Neural cell (in vitro differentiated cells): ENCODE results near the gene RAB1A. TPM values are rescaled to one million over a fixed set of nuclear protein-coding genes. Genes with fewer than 3 reads are reported as not detected.
"Not testable (repeated sequence)": the region's sequence is repeated elsewhere in the genome, so short reads cannot be mapped to it uniquely, and the experiment has no call there.

Source experiments
- H2AFZ ChIP-seq: fragments of 200-600, 300-800 bp; sonication (generic), shearing (Covaris generic); 2 replicates; pipeline ENCODE4 v1.6.0; 2014; ENCODE audit warnings: low read depth, mild to moderate bottlenecking, antibody characterized with exemption, low read length, moderate library complexity
- H3F3A ChIP-seq: fragments of 200-600 bp; shearing (Covaris generic); 2 replicates; pipeline ENCODE4 v1.6.1; 2016; ENCODE audit warnings: mild to moderate bottlenecking, moderate library complexity, mixed read lengths, antibody characterized with exemption, low read length; ENCODE audit not compliant: insufficient read depth, poor library complexity, severe bottlenecking
- H3K27ac ChIP-seq: fragments of 200-600, 300-800 bp; sonication (generic), shearing (Covaris generic); 2 replicates; pipeline ENCODE4 v1.5.1; 2014; ENCODE audit warnings: mild to moderate bottlenecking, low read length, moderate library complexity
- H3K27me3 ChIP-seq: fragments of 300-800, 200-600 bp; sonication (generic), shearing (Covaris generic); 2 replicates; pipeline ENCODE4 v1.6.0; 2014; ENCODE audit warnings: mild to moderate bottlenecking, low read depth, low read length, moderate library complexity; ENCODE audit not compliant: insufficient read depth
- H3K36me3 ChIP-seq: fragments of 300-800, 200-600 bp; sonication (generic), shearing (Covaris generic); 2 replicates; pipeline ENCODE4 v1.5.1; 2014; ENCODE audit warnings: mild to moderate bottlenecking, antibody characterized with exemption, low read length, moderate library complexity; ENCODE audit not compliant: insufficient read depth
- H3K4me2 ChIP-seq: fragments of 300-800, 200-600 bp; sonication (generic), shearing (Covaris generic); 2 replicates; pipeline ENCODE4 v1.6.0; 2014; ENCODE audit warnings: mild to moderate bottlenecking, low read length
- H3K4me3 ChIP-seq: fragments of 300-800, 200-600 bp; sonication (generic), shearing (Covaris generic); 2 replicates; pipeline ENCODE4 v1.5.1; 2014; ENCODE audit warnings: mild to moderate bottlenecking, low read length, moderate library complexity
- H3K79me2 ChIP-seq: fragments of 200-600 bp; shearing (Covaris generic); replicated peaks from 2 replicates; pipeline ENCODE4 v1.6.0; 2014; ENCODE audit warnings: mild to moderate bottlenecking, low read length, moderate library complexity; ENCODE audit not compliant: insufficient read depth
- H3K9ac ChIP-seq: fragments of 300-800, 200-600 bp; sonication (generic), shearing (Covaris generic); 2 replicates; pipeline ENCODE4 v1.6.1; 2016; ENCODE audit warnings: mild to moderate bottlenecking, low read length, mixed read lengths
- H3K9me2 ChIP-seq: fragments of 200-600 bp; shearing (Covaris generic); 2 replicates; pipeline ENCODE4 v1.6.1; 2016; ENCODE audit warnings: mild to moderate bottlenecking, low read length, mixed read lengths; ENCODE audit not compliant: insufficient read depth
- H3K9me3 ChIP-seq: fragments of 200-600, 300-800 bp; sonication (generic), shearing (Covaris generic); 2 replicates; pipeline ENCODE4 v1.6.1; 2016; ENCODE audit warnings: mild to moderate bottlenecking, mixed run types, low read length, moderate library complexity, mixed read lengths
- H4K20me1 ChIP-seq: fragments of 200-600 bp; shearing (Covaris generic); 2 replicates; pipeline ENCODE4 v1.6.1; 2016; ENCODE audit warnings: mild to moderate bottlenecking, mixed run types; ENCODE audit not compliant: insufficient read depth
- CTCF ChIP-seq: fragments of 450-650 bp; IDR thresholded peaks from 2 replicates; pipeline ENCODE4 v1.5.1; 2014; ENCODE audit warnings: antibody characterized with exemption, mild to moderate bottlenecking, moderate library complexity; ENCODE audit not compliant: poor library complexity, severe bottlenecking
- EP300 ChIP-seq: fragments of 450-650 bp; conservative IDR thresholded peaks from 2 replicates; pipeline ENCODE4 v1.6.1; 2014; ENCODE audit warnings: antibody characterized with exemption, mild to moderate bottlenecking, moderate library complexity; ENCODE audit not compliant: poor library complexity, severe bottlenecking
- EZH2 ChIP-seq: fragments of 200-600, 300-800 bp; shearing (Covaris generic), sonication (generic); IDR thresholded peaks from 2 replicates; pipeline ENCODE4 v1.6.1; 2014; ENCODE audit warnings: antibody characterized with exemption, low read length, borderline replicate concordance, mild to moderate bottlenecking; ENCODE audit not compliant: insufficient read depth, poor library complexity, severe bottlenecking
- MXI1 ChIP-seq: fragments of 450-650 bp; conservative IDR thresholded peaks from 2 replicates; pipeline ENCODE4 v1.6.1; 2014; ENCODE audit warnings: antibody characterized with exemption, mild to moderate bottlenecking; ENCODE audit not compliant: poor library complexity, severe bottlenecking
- POLR2AphosphoS5 ChIP-seq: IDR thresholded peaks from 2 replicates; pipeline ENCODE4 v1.6.1; 2012
- RAD21 ChIP-seq: fragments of 450-650 bp; conservative IDR thresholded peaks from 2 replicates; pipeline ENCODE4 v1.6.1; 2014; ENCODE audit warnings: antibody characterized with exemption, mild to moderate bottlenecking, moderate library complexity
- REST ChIP-seq: IDR thresholded peaks from 2 replicates; pipeline ENCODE4 v1.6.1; 2012; ENCODE audit warnings: borderline replicate concordance
- SMC3 ChIP-seq: fragments of 450-650 bp; conservative IDR thresholded peaks from 2 replicates; pipeline ENCODE4 v1.6.1; 2014; ENCODE audit warnings: antibody characterized with exemption, mild to moderate bottlenecking, moderate library complexity; ENCODE audit not compliant: poor library complexity
- TAF1 ChIP-seq: IDR thresholded peaks from 2 replicates; pipeline ENCODE4 v1.6.1; 2012; ENCODE audit warnings: low read depth
- polyA plus RNA-seq: library from polyadenylated mRNA; depleted of rRNA; stranded (reverse); fragments of >200 nt; gene quantifications from 2 replicates; pipeline ENCODE4 v1.2.3, GENCODE V29; 2014

Gene RAB1A
- polyA plus RNA-seq, 1 donor from 2014 or later = 240 TPM

- Histone ChIP-seq H3K9me2 (no peaks in the 10 kb centered on the region), H3K9ac (no peak overlapping the region), H3K27ac (no peak overlapping the region)
Measured at GRCh38 chr2:65172994-65173790, 43.3 kb upstream of the RAB1A start.

GRCh38 chr2:65170611-65171477 lies 40.9 kb upstream of the RAB1A start:
- H3K27me3 ChIP-seq, H3K9me2 ChIP-seq, H2AFZ ChIP-seq, H3K79me2 ChIP-seq, H4K20me1 ChIP-seq, H3K4me2 ChIP-seq, H3F3A ChIP-seq, H3K9ac ChIP-seq, H3K4me3 ChIP-seq, H3K36me3 ChIP-seq, H3K27ac ChIP-seq, H3K9me3 ChIP-seq: not testable (repeated sequence)

More at GRCh38 chr2:65172994-65173790, 43.3 kb upstream of the RAB1A start:
- no peaks in the 10 kb centered on the region for H3K36me3 ChIP-seq
- TF ChIP-seq MXI1 (no peak), EZH2 (no peak), CTCF (no peak), SMC3 (no peak), TAF1 (no peak), POLR2AphosphoS5 (no peak), EP300 (no peak), RAD21 (no peak), REST (no peak)
- H4K20me1 ChIP-seq = no peaks in the 10 kb centered on the region
- no peak overlapping the region for H3K4me2 ChIP-seq
- no peaks in the 10 kb centered on the region for H3K79me2 ChIP-seq
- H3K4me3 ChIP-seq = no peak overlapping the region
- H3K27me3 ChIP-seq = no peaks in the 10 kb centered on the region
- H3F3A ChIP-seq = no peaks in the 10 kb centered on the region
- no peaks in the 10 kb centered on the region for H3K9me3 ChIP-seq
- H2AFZ ChIP-seq = no peak overlapping the region
